ENCODE results near the gene HOXA5.

Gene HOXA5

GRCh38 chr7:27186668-27187474 lies 43.4 kb upstream of the HOXA5 start:
- peaks cover 99% of the 10 kb centered on the region for H3K27me3 ChIP-seq (ENCODE audit: control insufficient read depth, insufficient read depth, low read length)

GRCh38 chr7:27185854-27186667 lies 42.6 kb upstream of the HOXA5 start:
- Histone ChIP-seq H3K9ac (ENCODE audit: low read depth, low read length) (no peak overlapping the region), H3K27me3 (ENCODE audit: control insufficient read depth, insufficient read depth, low read length) (peaks cover 99% of the 10 kb centered on the region), H3K4me3 (ENCODE audit: low read depth, low read length) (peak overlapping the region; percentile 4), H3K36me3 (ENCODE audit: control insufficient read depth, insufficient read depth, low read length) (no peaks in the 10 kb centered on the region), H3K9me3 (ENCODE audit: control insufficient read depth, insufficient read depth, low read length) (no peaks in the 10 kb centered on the region), H3K4me1 (ENCODE audit: control insufficient read depth, insufficient read depth, low read length) (peaks cover 8% of the 10 kb centered on the region)

More at GRCh38 chr7:27186668-27187474, 43.4 kb upstream of the HOXA5 start:
- Histone ChIP-seq H3K9me3 (ENCODE audit: control insufficient read depth, insufficient read depth, low read length) (no peaks in the 10 kb centered on the region), H3K4me3 (ENCODE audit: low read depth, low read length) (peak overlapping the region; percentile 26), H3K36me3 (ENCODE audit: control insufficient read depth, insufficient read depth, low read length) (no peaks in the 10 kb centered on the region), H3K9ac (ENCODE audit: low read depth, low read length) (no peak overlapping the region), H3K4me1 (ENCODE audit: control insufficient read depth, insufficient read depth, low read length) (peaks cover 8% of the 10 kb centered on the region)

- H3K4me1 ChIP-seq (ENCODE audit: control insufficient read depth, insufficient read depth, low read length) = peaks cover 8% of the 10 kb centered on the region
- no peak within 1 kb of the TSS for H3K9ac ChIP-seq (ENCODE audit: low read depth, low read length)
- peaks cover 99% of the 10 kb centered on the region for H3K27me3 ChIP-seq (ENCODE audit: control insufficient read depth, insufficient read depth, low read length)
- H3K36me3 ChIP-seq (ENCODE audit: control insufficient read depth, insufficient read depth, low read length) = no peaks in the 10 kb centered on the region
- no peaks in the 10 kb centered on the region for H3K9me3 ChIP-seq (ENCODE audit: control insufficient read depth, insufficient read depth, low read length)
- peak within 1 kb of the TSS; percentile 4 for H3K4me3 ChIP-seq (ENCODE audit: low read depth, low read length)
Measured at GRCh38 chr7:27185013-27185853, 41.8 kb upstream of the HOXA5 start, which contains the start of gene HOXA11. TSS of gene HOXA11 (minus strand) at chr7:27185232. CDS start at chr7:27185144, 88 bp downstream.

GRCh38 chr7:27184337-27185012 lies 41.0 kb upstream of the HOXA5 start:
- Histone ChIP-seq H3K9me3 (ENCODE audit: control insufficient read depth, insufficient read depth, low read length) (no peaks in the 10 kb centered on the region), H3K27me3 (ENCODE audit: control insufficient read depth, insufficient read depth, low read length) (peaks cover 99% of the 10 kb centered on the region), H3K4me1 (ENCODE audit: control insufficient read depth, insufficient read depth, low read length) (peaks cover 8% of the 10 kb centered on the region), H3K4me3 (ENCODE audit: low read depth, low read length) (peak overlapping the region; percentile 4), H3K36me3 (ENCODE audit: control insufficient read depth, insufficient read depth, low read length) (no peaks in the 10 kb centered on the region), H3K9ac (ENCODE audit: low read depth, low read length) (no peak overlapping the region)

GRCh38 chr7:27183682-27184336 lies 40.3 kb upstream of the HOXA5 start:
- Histone ChIP-seq H3K36me3 (ENCODE audit: control insufficient read depth, insufficient read depth, low read length) (no peaks in the 10 kb centered on the region), H3K9ac (ENCODE audit: low read depth, low read length) (no peak overlapping the region), H3K27me3 (ENCODE audit: control insufficient read depth, insufficient read depth, low read length) (peaks cover 99% of the 10 kb centered on the region), H3K4me1 (ENCODE audit: control insufficient read depth, insufficient read depth, low read length) (peaks cover 8% of the 10 kb centered on the region), H3K9me3 (ENCODE audit: control insufficient read depth, insufficient read depth, low read length) (no peaks in the 10 kb centered on the region), H3K4me3 (ENCODE audit: low read depth, low read length) (no peak overlapping the region)

GRCh38 chr7:27182861-27183681 lies 39.6 kb upstream of the HOXA5 start:
- H3K9ac ChIP-seq (ENCODE audit: low read depth, low read length) = no peak overlapping the region
- H3K27me3 ChIP-seq (ENCODE audit: control insufficient read depth, insufficient read depth, low read length) = peaks cover 99% of the 10 kb centered on the region
- H3K4me3 ChIP-seq (ENCODE audit: low read depth, low read length) = peak overlapping the region; percentile 6
- no peaks in the 10 kb centered on the region for H3K36me3 ChIP-seq (ENCODE audit: control insufficient read depth, insufficient read depth, low read length)
- no peaks in the 10 kb centered on the region for H3K9me3 ChIP-seq (ENCODE audit: control insufficient read depth, insufficient read depth, low read length)
- H3K4me1 ChIP-seq (ENCODE audit: control insufficient read depth, insufficient read depth, low read length) = peaks cover 8% of the 10 kb centered on the region

GRCh38 chr7:27182285-27182841 lies 38.9 kb upstream of the HOXA5 start:
- H3K4me3 ChIP-seq (ENCODE audit: low read depth, low read length) = peak overlapping the region; percentile 6
- H3K36me3 ChIP-seq (ENCODE audit: control insufficient read depth, insufficient read depth, low read length) = no peaks in the 10 kb centered on the region
- H3K4me1 ChIP-seq (ENCODE audit: control insufficient read depth, insufficient read depth, low read length) = peaks cover 8% of the 10 kb centered on the region
- H3K27me3 ChIP-seq (ENCODE audit: control insufficient read depth, insufficient read depth, low read length) = peaks cover 99% of the 10 kb centered on the region
- H3K9me3 ChIP-seq (ENCODE audit: control insufficient read depth, insufficient read depth, low read length) = no peaks in the 10 kb centered on the region
- H3K9ac ChIP-seq (ENCODE audit: low read depth, low read length) = no peak overlapping the region

GRCh38 chr7:27181795-27182275 lies 38.4 kb upstream of the HOXA5 start:
- H3K4me3 ChIP-seq (ENCODE audit: low read depth, low read length) = peak overlapping the region; percentile 6
- no peaks in the 10 kb centered on the region for H3K9me3 ChIP-seq (ENCODE audit: control insufficient read depth, insufficient read depth, low read length)
- peaks cover 4% of the 10 kb centered on the region for H3K4me1 ChIP-seq (ENCODE audit: control insufficient read depth, insufficient read depth, low read length)
- no peaks in the 10 kb centered on the region for H3K36me3 ChIP-seq (ENCODE audit: control insufficient read depth, insufficient read depth, low read length)
- H3K27me3 ChIP-seq (ENCODE audit: control insufficient read depth, insufficient read depth, low read length) = peaks cover 99% of the 10 kb centered on the region
- no peak overlapping the region for H3K9ac ChIP-seq (ENCODE audit: low read depth, low read length)

GRCh38 chr7:27180431-27181420 lies 37.2 kb upstream of the HOXA5 start:
- Histone ChIP-seq H3K4me3 (ENCODE audit: low read depth, low read length) (peak overlapping the region; percentile 30), H3K9me3 (ENCODE audit: control insufficient read depth, insufficient read depth, low read length) (no peaks in the 10 kb centered on the region), H3K4me1 (ENCODE audit: control insufficient read depth, insufficient read depth, low read length) (no peaks in the 10 kb centered on the region), H3K36me3 (ENCODE audit: control insufficient read depth, insufficient read depth, low read length) (no peaks in the 10 kb centered on the region), H3K9ac (ENCODE audit: low read depth, low read length) (no peak overlapping the region), H3K27me3 (ENCODE audit: control insufficient read depth, insufficient read depth, low read length) (peaks cover 99% of the 10 kb centered on the region)

All from iPS-15b (cell line).